Endodermal cell (in vitro differentiated cells): ENCODE results near the gene COMMD1. TPM values are rescaled to one million over a fixed set of nuclear protein-coding genes. Genes with fewer than 3 reads are reported as not detected.
A peak's percentile ranks its signal among the peaks of the same experiment; 100 is the strongest.

Experiments
- DNase-seq: peaks from one replicate; pipeline ENCODE4 v3.0.0-alpha.2; 2017
- H3K27ac ChIP-seq: 2 replicates; pipeline ENCODE4 v1.5.1; 2013; ENCODE audit warnings: mild to moderate bottlenecking, low read depth, low read length, moderate library complexity
- H3K27me3 ChIP-seq: 2 replicates; pipeline ENCODE4 v1.6.1; 2013; ENCODE audit warnings: mild to moderate bottlenecking, low read length, moderate library complexity; ENCODE audit not compliant: insufficient read depth, control insufficient read depth, poor library complexity, severe bottlenecking
- H3K36me3 ChIP-seq: 2 replicates; pipeline ENCODE4 v1.7.0; 2013; ENCODE audit warnings: mild to moderate bottlenecking, low read length, moderate library complexity; ENCODE audit not compliant: control insufficient read depth, insufficient read depth
- H3K4me1 ChIP-seq: one replicate; pipeline ENCODE4 v1.7.0; 2013; ENCODE audit warnings: low read length; ENCODE audit not compliant: control insufficient read depth, insufficient read depth
- H3K4me3 ChIP-seq: 2 replicates; pipeline ENCODE4 v1.5.1; 2013; ENCODE audit warnings: mild to moderate bottlenecking, low read length, moderate library complexity
- H3K9ac ChIP-seq: 2 replicates; pipeline ENCODE4 v1.6.1; 2013; ENCODE audit warnings: mild to moderate bottlenecking, low read length, moderate library complexity; ENCODE audit not compliant: poor library complexity, severe bottlenecking; ENCODE audit errors: extremely low read depth
- H3K9me3 ChIP-seq: 2 replicates; pipeline ENCODE4 v1.6.1; 2013; ENCODE audit warnings: mild to moderate bottlenecking, low read length, moderate library complexity; ENCODE audit not compliant: control insufficient read depth
- H3K27ac Mint-ChIP-seq: 2 replicates; pipeline ENCODE4 v1.8.0; 2020; ENCODE audit warnings: mixed read lengths
- H3K27me3 Mint-ChIP-seq: 2 replicates; pipeline ENCODE4 v1.8.0; 2021; ENCODE audit warnings: mild to moderate bottlenecking, mixed read lengths; ENCODE audit not compliant: insufficient read depth
- H3K36me3 Mint-ChIP-seq: 2 replicates; pipeline ENCODE4 v1.8.0; 2020; ENCODE audit warnings: low read depth, mixed read lengths
- H3K4me1 Mint-ChIP-seq: 2 replicates; pipeline ENCODE4 v1.8.0; 2020; ENCODE audit warnings: mixed read lengths
- H3K4me3 Mint-ChIP-seq: 2 replicates; pipeline ENCODE4 v1.8.0; 2020; ENCODE audit warnings: mild to moderate bottlenecking, moderate library complexity, mixed read lengths
- H3K9me3 Mint-ChIP-seq: 2 replicates; pipeline ENCODE4 v1.8.0; 2020; ENCODE audit warnings: mild to moderate bottlenecking, mixed read lengths
- CTCF ChIP-seq: fragments of 200-600 bp; sonication (generic); conservative IDR thresholded peaks from 2 replicates; pipeline ENCODE4 v1.5.0; 2021; ENCODE audit warnings: antibody characterized with exemption, mild to moderate bottlenecking
- WGBS, 2 experiments: methylation state at CpG; one replicate each; pipeline versions ENCODE4 v1.1.5 to v1.1.7; 2013; ENCODE audit warnings: missing lambda C conversion rate in 2 of 2, mixed read lengths in 1 of 2; ENCODE audit not compliant: insufficient coverage in 1 of 2, insufficient read length in 1 of 2; 5-methylcytosine and 5-hydroxymethylcytosine counted together
- total RNA-seq, 2 donors: library from RNA; stranded (reverse); fragmentation: NEBNext Ultra II Directional in 1 of 2; extraction: Animal tissue kit (Norgen Biotek cat#: 25700) in 1 of 2; gene quantifications; 2 replicates in 1 of 2; 3 replicates in 1 of 2; pipeline ENCODE4 v1.2.1, GENCODE V29; 2021

Gene COMMD1
- total RNA-seq, 2 donors from 2014 or later, result 27.8 to 28.4 TPM

GRCh38 chr2:61888267-61889055, 17.0 kb upstream of the COMMD1 start, which contains the start of gene CCT4:
Gene CCT4, minus strand, starts transcription at chr2:61888656. Its CDS starts 149 bp downstream, at chr2:61888507.
- H3K4me1 ChIP-seq, result no peaks in the 10 kb centered on the region
- Mint-ChIP-seq H3K27ac (peak within 1 kb of the TSS; percentile 99), H3K36me3 (peaks cover 30% of the 10 kb centered on the region)

GRCh38 chr2:61898810-61899209, 6.7 kb upstream of the COMMD1 start:
- TF ChIP-seq CTCF, result peak; percentile 62
- H3K9me3 Mint-ChIP-seq, result no peaks in the 10 kb centered on the region
- H3K4me3 ChIP-seq, result no peak overlapping the region
- no peaks in the 10 kb centered on the region for H3K27me3 Mint-ChIP-seq
- H3K4me1 Mint-ChIP-seq, result no peaks in the 10 kb centered on the region
- no peak overlapping the region for H3K27ac ChIP-seq
- no peak for DNase-seq
- H3K4me3 Mint-ChIP-seq, result no peak overlapping the region
- H3K9ac ChIP-seq, result no peak overlapping the region
- H3K36me3 Mint-ChIP-seq, result no peaks in the 10 kb centered on the region
- H3K36me3 ChIP-seq, result no peaks in the 10 kb centered on the region
- 76% methylated on average over 2 of the region's 2 CpGs; no CpG with 5 or more reads in 1 of the 2 experiments for WGBS, 2 experiments
- H3K4me1 ChIP-seq, result no peaks in the 10 kb centered on the region
- H3K27ac Mint-ChIP-seq, result no peak overlapping the region
- no peaks in the 10 kb centered on the region for H3K9me3 ChIP-seq
- no peaks in the 10 kb centered on the region for H3K27me3 ChIP-seq

More at GRCh38 chr2:61888267-61889055, 17.0 kb upstream of the COMMD1 start, which contains the start of gene CCT4:
- WGBS, 2 experiments, result 2 to 3% methylated on average over 22 to 74 of the region's 74 CpGs
- H3K27me3 Mint-ChIP-seq, result no peaks in the 10 kb centered on the region
- Histone ChIP-seq H3K9me3 (no peaks in the 10 kb centered on the region), H3K4me3 (peak within 1 kb of the TSS; percentile 98), H3K27ac (peak within 1 kb of the TSS; percentile 99), H3K36me3 (peaks cover 34% of the 10 kb centered on the region), H3K9ac (peak within 1 kb of the TSS; percentile 99), H3K27me3 (no peaks in the 10 kb centered on the region)
- no peak for TF ChIP-seq CTCF
- H3K4me1 Mint-ChIP-seq, result peaks cover 16% of the 10 kb centered on the region
- peak; percentile 95 for DNase-seq
- no peaks in the 10 kb centered on the region for H3K9me3 Mint-ChIP-seq
- peak within 1 kb of the TSS; percentile 100 for H3K4me3 Mint-ChIP-seq

GRCh38 chr2:61900281-61900680, 5.2 kb upstream of the COMMD1 start:
- Mint-ChIP-seq H3K27ac (no peak overlapping the region), H3K36me3 (no peaks in the 10 kb centered on the region), H3K4me3 (no peak overlapping the region), H3K27me3 (no peaks in the 10 kb centered on the region), H3K9me3 (no peaks in the 10 kb centered on the region), H3K4me1 (no peaks in the 10 kb centered on the region)
- no peak overlapping the region for H3K4me3 ChIP-seq
- no peak overlapping the region for H3K27ac ChIP-seq
- H3K4me1 ChIP-seq, result no peaks in the 10 kb centered on the region
- no peak overlapping the region for H3K9ac ChIP-seq
- no peaks in the 10 kb centered on the region for H3K9me3 ChIP-seq
- TF ChIP-seq CTCF, result no peak
- WGBS, 2 experiments, result 88 to 100% methylated on average over 1 of the region's 1 CpG
- DNase-seq, result no peak
- H3K36me3 ChIP-seq, result no peaks in the 10 kb centered on the region
- H3K27me3 ChIP-seq, result no peaks in the 10 kb centered on the region
